Neural progenitor cell (in vitro differentiated cells): Measurements from ENCODE around the gene LRRC74B.
"Not testable (repeated sequence)": the region's sequence is repeated elsewhere in the genome, so short reads cannot be mapped to it uniquely, and the experiment has no call there.

ENCODE experiments used
- CTCF ChIP-seq: fragments of 200-600 bp; sonication (generic); IDR thresholded peaks from 2 replicates; pipeline ENCODE4 v1.5.1; 2017; ENCODE audit warnings: antibody characterized with exemption, mild to moderate bottlenecking
- EZH2 ChIP-seq: fragments of 200-600 bp; sonication (generic); IDR thresholded peaks from 2 replicates; pipeline ENCODE4 v1.6.1; 2017; ENCODE audit warnings: antibody characterized with exemption, mild to moderate bottlenecking, moderate library complexity
- EZH2phosphoT487 ChIP-seq: fragments of 200-600 bp; sonication (generic); IDR thresholded peaks from 2 replicates; pipeline ENCODE4 v1.6.1; 2017; ENCODE audit warnings: antibody characterized with exemption

- TF ChIP-seq CTCF, EZH2phosphoT487, EZH2: not testable (repeated sequence)
Observed at GRCh38 chr22:21087926-21088325, 42.2 kb downstream of the LRRC74B start.
